GM19043 (cell line): ENCODE measurements around the gene CRYZL1.
"Not testable (repeated sequence)": the region's sequence is repeated elsewhere in the genome, so short reads cannot be mapped to it uniquely, and the experiment has no call there.

ENCODE experiments used
- ATAC-seq: cut with Tn5 transposase; IDR thresholded peaks from one replicate; pipeline ENCODE4 v1.9.1; 2021; ENCODE audit warnings: low read depth; ENCODE audit not compliant: unreplicated experiment

CRYZL1 gene

GRCh38 chr21:33641352-33642026, at the start of gene CRYZL1:
Gene CRYZL1, minus strand, starts transcription at chr21:33641741. Its CDS starts 10,190 bp downstream, at chr21:33631551.
- peak; percentile 83 for ATAC-seq

GRCh38 chr21:33690874-33691273, 49.3 kb upstream of the CRYZL1 start:
- ATAC-seq = no peak

- ATAC-seq = no peak
Measured at GRCh38 chr21:33688353-33688752, 46.8 kb upstream of the CRYZL1 start.

GRCh38 chr21:33687634-33688033, 46.1 kb upstream of the CRYZL1 start:
- no peak for ATAC-seq

- ATAC-seq = no peak
Measured at GRCh38 chr21:33686386-33686785, 44.8 kb upstream of the CRYZL1 start.

- ATAC-seq = no peak
Measured at GRCh38 chr21:33685613-33686197, 44.2 kb upstream of the CRYZL1 start.

GRCh38 chr21:33684923-33685560, 43.5 kb upstream of the CRYZL1 start:
- ATAC-seq = no peak

- no peak for ATAC-seq
Measured at GRCh38 chr21:33684068-33684467, 42.5 kb upstream of the CRYZL1 start.

- ATAC-seq = no peak
Measured at GRCh38 chr21:33682992-33683627, 41.6 kb upstream of the CRYZL1 start.

GRCh38 chr21:33680870-33681269, 39.3 kb upstream of the CRYZL1 start:
- ATAC-seq = no peak

- ATAC-seq = no peak
Measured at GRCh38 chr21:33677450-33677849, 35.9 kb upstream of the CRYZL1 start.

- ATAC-seq = not testable (repeated sequence)
Measured at GRCh38 chr21:33676666-33677065, 35.1 kb upstream of the CRYZL1 start.

GRCh38 chr21:33674226-33674625, 32.7 kb upstream of the CRYZL1 start:
- ATAC-seq = no peak

- no peak for ATAC-seq
Measured at GRCh38 chr21:33673473-33673872, 31.9 kb upstream of the CRYZL1 start.

- ATAC-seq = no peak
Measured at GRCh38 chr21:33670076-33670978, 28.8 kb upstream of the CRYZL1 start.

- ATAC-seq = no peak
Measured at GRCh38 chr21:33668620-33669019, 27.1 kb upstream of the CRYZL1 start.

GRCh38 chr21:33668180-33668579, 26.6 kb upstream of the CRYZL1 start:
- ATAC-seq = no peak

- no peak for ATAC-seq
Measured at GRCh38 chr21:33667636-33668035, 26.1 kb upstream of the CRYZL1 start.

- no peak for ATAC-seq
Measured at GRCh38 chr21:33666153-33666552, 24.6 kb upstream of the CRYZL1 start.

- ATAC-seq = no peak
Measured at GRCh38 chr21:33664135-33664534, 22.6 kb upstream of the CRYZL1 start.
